HepG2 (cell line): ENCODE measurements around the gene UNC5A. TPM values are rescaled to one million over a fixed set of nuclear protein-coding genes. Genes with fewer than 3 reads are reported as not detected.

ENCODE experiments used
- ATAC-seq: fragments of 200-7000 bp; cut with Tn5 transposase; 3 replicates; pipeline ENCODE4 v1.9.1; 2020; ENCODE audit warnings: mild to moderate bottlenecking, moderate library complexity
- BruUV-seq: library from RNA; stranded (reverse); fragments of 400-500 nt; replicated peaks from 2 replicates; lab custom pipeline; 2021; lab: Mats Ljungman, UMichigan
- CTCF ChIA-PET: fragments of 300-600 bp; formaldehyde crosslinking; extraction: SDS; loops from one replicate; lab custom pipeline; 2021; ENCODE audit warnings: low total read pairs, inconsistent platforms, low intra/inter-chr PET ratio; lab: Yijun Ruan, JAX
- POLR2A ChIA-PET: fragments of 350-600 bp; sonication (Branson Sonifier 250); formaldehyde crosslinking; loops from one replicate; lab custom pipeline; 2020; ENCODE audit warnings: antibody characterized with exemption, inconsistent platforms; lab: Yijun Ruan, JAX
- DNase-seq: peaks from one replicate; pipeline ENCODE4 v3.0.0-alpha.2; 2015; ENCODE audit warnings: low spot score
- FAIRE-seq: peaks from 3 replicates; lab custom pipeline; 2011; peaks lifted over from hg19 to GRCh38; lab: Jason Lieb, UNC
- H2AFZ ChIP-seq: one replicate; pipeline ENCODE4 v1.6.1; 2011; ENCODE audit warnings: low read length, inconsistent platforms
- H3K27ac ChIP-seq: fragments of 300-600 bp; 3 replicates; pipeline ENCODE4 v1.8.0; 2011; ENCODE audit warnings: mixed run types, mild to moderate bottlenecking, mixed read lengths, low read length, inconsistent platforms; ENCODE audit not compliant: insufficient read depth; ENCODE audit errors: extremely low read length
- H3K27me3 ChIP-seq, 2 experiments: fragments of 200-600 bp in 1 of 2; 2 replicates in 1 of 2; 3 replicates in 1 of 2; pipeline versions ENCODE4 v1.6.0 to v1.8.0; 2011; ENCODE audit warnings: low read length in 2 of 2, mild to moderate bottlenecking in 2 of 2, moderate library complexity in 2 of 2, inconsistent platforms in 1 of 2; ENCODE audit not compliant: insufficient read depth in 2 of 2, control insufficient read depth in 1 of 2
- H3K36me3 ChIP-seq, 2 experiments: fragments of 200-600 bp in 1 of 2; replicated peaks in 1 of 2; 2 replicates in 1 of 2; 3 replicates in 1 of 2; pipeline versions ENCODE4 v1.5.1 to v1.8.0; 2011; ENCODE audit warnings: low read length in 2 of 2, inconsistent platforms in 1 of 2; ENCODE audit not compliant: insufficient read depth in 2 of 2, control insufficient read depth in 1 of 2
- H3K4me1 ChIP-seq: 2 replicates; pipeline ENCODE4 v1.5.1; 2012; ENCODE audit warnings: low read length, inconsistent platforms; ENCODE audit not compliant: insufficient read depth
- H3K4me2 ChIP-seq: 2 replicates; pipeline ENCODE4 v1.6.0; 2011; ENCODE audit warnings: low read depth, low read length, inconsistent platforms
- H3K4me3 ChIP-seq, 3 experiments: fragments of 200-600 bp in 1 of 3; sonication (generic), shearing (Covaris generic) in 1 of 3; replicated peaks in 1 of 3; 2 replicates each; pipeline ENCODE4 v1.5.1; 2011 to 2016; ENCODE audit warnings: low read length in 3 of 3, inconsistent platforms in 2 of 3, low read depth in 2 of 3, mild to moderate bottlenecking in 2 of 3, control low read depth in 1 of 3, mixed read lengths in 1 of 3; ENCODE audit not compliant: insufficient read depth in 1 of 3
- H3K79me2 ChIP-seq: one replicate; pipeline ENCODE4 v1.6.1; 2011; ENCODE audit warnings: low read length, inconsistent platforms; ENCODE audit not compliant: insufficient read depth
- H3K9ac ChIP-seq: 2 replicates; pipeline ENCODE4 v1.6.0; 2011; ENCODE audit warnings: mild to moderate bottlenecking, low read depth, low read length, inconsistent platforms; ENCODE audit not compliant: insufficient read depth
- H3K9me3 ChIP-seq: 2 replicates; pipeline ENCODE4 v1.5.1; 2012; ENCODE audit warnings: mild to moderate bottlenecking, low read length
- H4K20me1 ChIP-seq: 2 replicates; pipeline ENCODE4 v1.6.0; 2011; ENCODE audit warnings: inconsistent platforms, mild to moderate bottlenecking, low read length, moderate library complexity; ENCODE audit not compliant: insufficient read depth
- FOXK2 ChIP-seq: fragments of 450-650 bp; IDR thresholded peaks from 2 replicates; pipeline ENCODE4 v1.6.1; 2016
- MATR3 ChIP-seq: sonication (generic); formaldehyde crosslinking; IDR thresholded peaks from 2 replicates; pipeline ENCODE4 v1.4.0; 2020; ENCODE audit warnings: missing genetic modification reagents
- SOX13 ChIP-seq, 3 experiments: fragments of 450-650 bp in 1 of 3; sonication (generic) in 1 of 3; formaldehyde crosslinking in 1 of 3; IDR thresholded peaks in 2 of 3; conservative IDR thresholded peaks in 1 of 3; 2 replicates each; pipeline versions ENCODE4 v1.5.0 to v1.6.1; 2016 to 2020; ENCODE audit warnings: antibody characterized with exemption in 1 of 3, mild to moderate bottlenecking in 1 of 3, missing compliant biosample characterization in 1 of 3, missing genetic modification reagents in 1 of 3, moderate library complexity in 1 of 3
- TBX2 ChIP-seq: sonication (generic); formaldehyde crosslinking; IDR thresholded peaks from 2 replicates; pipeline ENCODE4 v1.5.0; 2020; ENCODE audit warnings: missing genetic modification reagents, mild to moderate bottlenecking, borderline replicate concordance
- ZNF205 ChIP-seq: IDR thresholded peaks from 2 replicates; pipeline ENCODE4 v1.6.1; 2018; ENCODE audit warnings: missing biosample characterization, missing genetic modification reagents
- ZNF883 ChIP-seq: sonication (generic); formaldehyde crosslinking; IDR thresholded peaks from 2 replicates; pipeline ENCODE4 v1.5.1; 2020; ENCODE audit warnings: mild to moderate bottlenecking, missing genetic modification reagents; ENCODE audit errors: not compliant biosample characterization
- WGBS: methylation state at CpG from one replicate; pipeline ENCODE4 v1.1.6; 2017; ENCODE audit warnings: low lambda C conversion rate; 5-methylcytosine and 5-hydroxymethylcytosine counted together
- in situ Hi-C: cut with HindIII; loops from 2 replicates; pipeline ENCODE4 v1.10.0; 2017; ENCODE audit warnings: low pct_unique_long_range_greater_than_20kb; ENCODE audit not compliant: extremely low pct_ligation_motif_present
- intact Hi-C: fragments of 100-400 bp; cut with micrococcal nuclease; formaldehyde crosslinking; loops from one replicate; pipeline ENCODE4 v1.10.0; 2022; ENCODE audit not compliant: unreplicated experiment
- polyA plus RNA-seq, 8 experiments: library from polyadenylated mRNA; depleted of rRNA in 3 of 8; stranded (reverse) in 7 of 8; unstranded in 1 of 8; fragments of >200 nt; fragmentation: Illumina TruSeq in 4 of 8; extraction: Trizol in 4 of 8; gene quantifications; 2 replicates each; pipeline versions ENCODE4 v1.2.1 to v1.2.3, GENCODE V29; 2011 to 2016; ENCODE audit warnings: low read depth in 4 of 8, missing spikeins in 1 of 8, mixed read lengths in 1 of 8; ENCODE audit not compliant: insufficient read depth in 1 of 8
- total RNA-seq, 5 experiments: library from RNA; depleted of rRNA; stranded (reverse); fragments of >200 nt; fragmentation: Illumina TruSeq; extraction: Trizol; gene quantifications; 2 replicates each; pipeline ENCODE4 v1.2.3, GENCODE V29; 2016; ENCODE audit warnings: low read depth in 1 of 5

The UNC5A gene
- total and polyA plus RNA-seq, 2 of the 13 experiments (the other 11 are each of a cell fraction or from before 2014, with no cell fraction given): not detected

DNA sequence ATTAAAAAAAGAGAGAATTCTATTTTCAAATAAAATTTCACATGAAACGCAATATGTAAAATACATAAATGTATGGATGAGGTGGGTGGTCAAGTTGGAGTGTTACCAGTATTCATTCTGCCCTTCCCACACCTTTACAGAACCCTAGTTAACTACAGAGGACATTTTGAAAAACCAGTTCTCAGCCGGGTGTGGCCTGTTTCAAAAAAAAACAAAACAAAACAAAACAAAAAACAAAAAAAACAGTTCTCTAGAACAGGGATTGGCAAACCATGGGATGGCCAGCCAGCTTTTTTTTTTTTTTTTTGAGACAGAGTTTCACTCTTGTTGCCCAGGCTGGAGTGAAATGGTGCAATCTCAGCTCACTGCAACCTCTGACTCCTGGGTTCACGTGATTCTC is 117.2 kb downstream of the UNC5A start (continued):
- no peak for TF ChIP-seq TBX2 (CRISPR knock-in tag)
- no peak for TF ChIP-seq MATR3 (CRISPR knock-in tag)
- no peak for TF ChIP-seq FOXK2
- no peak for TF ChIP-seq ZNF883 (CRISPR knock-in tag)

DNA sequence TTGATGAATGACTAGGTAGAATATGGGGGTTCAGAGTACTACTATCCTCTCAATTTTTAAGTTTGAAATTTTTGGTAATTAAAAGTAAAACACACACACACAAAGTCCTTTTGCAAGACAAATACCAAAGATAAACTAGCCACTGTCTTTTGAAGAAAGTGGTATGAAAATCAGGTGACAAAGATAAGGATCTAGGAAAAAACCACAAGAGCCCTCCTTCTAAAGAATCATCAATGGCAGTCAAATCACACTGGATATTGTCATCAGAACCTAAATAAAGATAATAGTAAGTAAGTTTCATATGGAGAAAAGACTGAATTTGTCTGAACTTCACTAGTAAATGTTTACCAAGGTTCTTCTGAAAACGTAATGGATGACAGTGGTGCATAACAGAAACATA is 119.3 kb downstream of the UNC5A start:
- no peak overlapping the region for H3K4me3 ChIP-seq
- intact Hi-C loops: no loop called here
- peak; percentile 7 for DNase-seq
- no peaks in the 10 kb centered on the region for H3K27me3 ChIP-seq
- H3K9ac ChIP-seq: no peak overlapping the region
- ATAC-seq: no peak
- no peak for FAIRE-seq
- BruUV-seq: no TSS peak
- H3K79me2 ChIP-seq: no peaks in the 10 kb centered on the region
- H3K36me3 ChIP-seq: peaks cover 4 to 16% of the 10 kb centered on the region in 2 experiments
- WGBS: 85% methylated on average over 1 of the region's 1 CpG
- no peak overlapping the region for H2AFZ ChIP-seq
- TF ChIP-seq SOX13 (IDR thresholded peaks at IDR 0.05) (no peak), SOX13 (CRISPR knock-in tag; conservative IDR thresholded peaks at IDR 0.05 in 1 of 2, IDR thresholded peaks at IDR 0.05 in 1 of 2) (0 out of 4 replicates have a peak, but pooled peaks of 1 of the 2 experiments have one; percentile 13), ZNF205 (CRISPR knock-in tag) (no peak)
- TF ChIP-seq, all 625 proteins: peak for 1
- CTCF ChIA-PET: no interaction called here
- POLR2A ChIA-PET: no interaction called here
- Histone ChIP-seq H3K9me3 (no peaks in the 10 kb centered on the region), H3K4me2 (no peak overlapping the region), H3K27ac (no peak overlapping the region), H4K20me1 (no peaks in the 10 kb centered on the region), H3K4me1 (peaks cover 18% of the 10 kb centered on the region)
- in situ Hi-C loops: no loop called here

Other genes starting within 250 kb of the UNC5A start
- 2.0 and 2.1 TPM in 2 replicates for gene GPRIN1, start 200.4 kb upstream of the UNC5A start, total RNA-seq (2016; rRNA removed; fragmentation: Illumina TruSeq; extraction: Trizol)
- 0.32 and 0.56 TPM in 2 replicates for gene GPRIN1, start 200.4 kb upstream of the UNC5A start, polyA plus RNA-seq (2011; rRNA removed)
- not detected in 2 replicates for gene SNCB, start 180.0 kb upstream of the UNC5A start, total RNA-seq (2016; rRNA removed; fragmentation: Illumina TruSeq; extraction: Trizol)
- not detected in 2 replicates for gene SNCB, start 180.0 kb upstream of the UNC5A start, polyA plus RNA-seq (2011; rRNA removed)
- not detected in 2 replicates for gene EIF4E1B, start 179.9 kb upstream of the UNC5A start, total RNA-seq (2016; rRNA removed; fragmentation: Illumina TruSeq; extraction: Trizol)
- gene EIF4E1B, start 179.9 kb upstream of the UNC5A start, polyA plus RNA-seq (2011; rRNA removed): not detected in 2 replicates
- gene TSPAN17, start 163.1 kb upstream of the UNC5A start, total RNA-seq (2016; rRNA removed; fragmentation: Illumina TruSeq; extraction: Trizol): 10.1 and 11.5 TPM in 2 replicates
- gene TSPAN17, start 163.1 kb upstream of the UNC5A start, polyA plus RNA-seq (2011; rRNA removed): 15.0 and 20.0 TPM in 2 replicates
- gene HK3, start 88.8 kb downstream of the UNC5A start, total RNA-seq (2016; rRNA removed; fragmentation: Illumina TruSeq; extraction: Trizol): not detected in 2 replicates
- gene HK3, start 88.8 kb downstream of the UNC5A start, polyA plus RNA-seq (2011; rRNA removed): 0.13 TPM in 1 of 2 replicates, not detected in the other
- 32.7 and 37.5 TPM in 2 replicates for gene UIMC1, start 196.2 kb downstream of the UNC5A start, total RNA-seq (2016; rRNA removed; fragmentation: Illumina TruSeq; extraction: Trizol)
- gene UIMC1, start 196.2 kb downstream of the UNC5A start, polyA plus RNA-seq (2011; rRNA removed): 14.0 and 18.9 TPM in 2 replicates
- gene ZNF346, start 212.1 kb downstream of the UNC5A start, total RNA-seq (2016; rRNA removed; fragmentation: Illumina TruSeq; extraction: Trizol): 19.4 and 20.1 TPM in 2 replicates
- gene ZNF346, start 212.1 kb downstream of the UNC5A start, polyA plus RNA-seq (2011; rRNA removed): 8.3 and 8.6 TPM in 2 replicates